GM12873 (cell line): ENCODE data around the gene VCL.

Experiments used
- TF ChIP-seq, protein P1 (sequence below): IDR thresholded peaks from 2 replicates; pipeline ENCODE4 v1.5.1; 2012; ENCODE audit warnings: low read depth, mild to moderate bottlenecking, moderate library complexity, low read length, control low read depth; ENCODE audit not compliant: insufficient read depth; ENCODE audit errors: missing control alignments

The VCL gene

DNA sequence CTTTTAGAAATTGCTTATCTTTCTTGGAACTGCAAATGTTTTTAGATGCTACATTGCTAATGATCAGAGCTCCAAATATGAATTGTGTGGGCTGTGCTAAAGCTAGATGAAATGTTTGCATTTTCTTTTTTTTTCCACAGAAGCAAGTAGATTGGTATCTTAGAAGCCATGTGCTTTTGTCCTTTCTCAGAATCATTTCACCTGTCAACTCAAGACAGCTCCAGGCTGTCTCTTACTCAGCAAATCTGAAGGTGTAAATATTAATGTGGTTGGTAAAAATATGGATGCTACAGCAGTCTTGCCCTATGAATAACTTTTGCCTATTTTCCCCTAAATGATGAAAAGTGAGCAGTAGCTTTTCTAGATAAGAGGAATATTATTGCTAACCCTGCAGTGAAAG is 111.5 kb downstream of the VCL start:
- TF ChIP-seq, protein P1, sequence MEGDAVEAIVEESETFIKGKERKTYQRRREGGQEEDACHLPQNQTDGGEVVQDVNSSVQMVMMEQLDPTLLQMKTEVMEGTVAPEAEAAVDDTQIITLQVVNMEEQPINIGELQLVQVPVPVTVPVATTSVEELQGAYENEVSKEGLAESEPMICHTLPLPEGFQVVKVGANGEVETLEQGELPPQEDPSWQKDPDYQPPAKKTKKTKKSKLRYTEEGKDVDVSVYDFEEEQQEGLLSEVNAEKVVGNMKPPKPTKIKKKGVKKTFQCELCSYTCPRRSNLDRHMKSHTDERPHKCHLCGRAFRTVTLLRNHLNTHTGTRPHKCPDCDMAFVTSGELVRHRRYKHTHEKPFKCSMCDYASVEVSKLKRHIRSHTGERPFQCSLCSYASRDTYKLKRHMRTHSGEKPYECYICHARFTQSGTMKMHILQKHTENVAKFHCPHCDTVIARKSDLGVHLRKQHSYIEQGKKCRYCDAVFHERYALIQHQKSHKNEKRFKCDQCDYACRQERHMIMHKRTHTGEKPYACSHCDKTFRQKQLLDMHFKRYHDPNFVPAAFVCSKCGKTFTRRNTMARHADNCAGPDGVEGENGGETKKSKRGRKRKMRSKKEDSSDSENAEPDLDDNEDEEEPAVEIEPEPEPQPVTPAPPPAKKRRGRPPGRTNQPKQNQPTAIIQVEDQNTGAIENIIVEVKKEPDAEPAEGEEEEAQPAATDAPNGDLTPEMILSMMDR: no peak

DNA sequence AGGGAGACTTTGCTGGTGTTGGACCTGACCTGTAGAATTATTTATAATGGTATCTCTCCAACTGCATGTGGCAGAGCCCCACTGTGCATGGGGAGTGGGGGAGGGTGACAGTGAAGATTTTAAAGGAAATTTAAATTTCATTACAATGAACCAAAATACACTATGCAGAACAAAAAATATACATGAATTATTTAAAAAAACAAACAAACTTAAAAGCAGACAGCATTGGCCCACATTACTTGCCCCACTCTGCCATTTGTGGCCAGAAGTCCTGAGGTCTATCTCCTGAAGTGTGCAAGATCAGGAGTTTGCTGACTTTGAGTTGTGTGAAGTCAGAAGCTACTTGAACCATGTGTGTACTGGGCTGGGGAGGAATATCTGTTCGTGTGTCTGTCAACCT is 112.2 kb downstream of the VCL start:
- TF ChIP-seq, protein P1: no peak

DNA sequence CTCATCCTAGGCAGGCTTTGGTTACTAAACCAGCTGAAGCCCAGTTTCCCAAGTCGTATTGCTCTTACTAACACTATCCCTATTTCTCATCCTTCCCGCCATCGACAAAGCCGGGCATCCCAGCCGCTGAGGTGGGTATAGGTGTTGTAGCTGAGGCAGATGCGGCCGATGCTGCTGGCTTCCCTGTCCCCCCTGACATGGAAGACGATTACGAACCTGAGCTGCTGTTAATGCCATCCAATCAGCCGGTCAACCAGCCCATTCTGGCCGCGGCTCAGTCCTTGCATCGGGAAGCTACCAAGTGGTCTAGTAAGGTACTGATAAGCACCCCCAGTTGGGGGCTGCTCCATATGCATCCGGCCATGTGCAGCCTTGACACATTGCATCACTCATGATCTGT is 113.9 kb downstream of the VCL start:
- TF ChIP-seq, protein P1: no peak

DNA sequence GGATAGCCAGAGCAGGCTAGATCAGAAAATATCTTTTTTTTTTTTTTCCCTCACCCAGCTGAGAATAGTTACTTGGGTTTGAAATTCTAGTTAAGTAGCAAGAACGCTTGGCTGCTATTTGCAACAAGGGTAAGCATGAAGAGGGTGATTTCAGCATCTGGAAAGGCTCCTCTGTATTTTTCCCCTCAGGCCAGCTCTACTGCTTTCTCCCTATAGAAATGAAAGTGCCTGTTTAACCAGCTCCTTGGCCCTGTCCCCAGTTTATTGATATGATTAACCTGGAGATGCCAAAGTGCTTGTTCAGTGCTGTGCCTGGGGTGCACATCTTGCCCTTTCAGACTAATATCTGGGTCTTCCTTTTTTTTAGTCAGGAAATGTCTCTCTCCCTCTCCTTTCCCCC is 115.6 kb downstream of the VCL start:
- TF ChIP-seq, protein P1: no peak

- TF ChIP-seq, protein P1: no peak
These were observed 116.1 kb downstream of the VCL start for GRCh38 chr10:74114041-74114448.

DNA sequence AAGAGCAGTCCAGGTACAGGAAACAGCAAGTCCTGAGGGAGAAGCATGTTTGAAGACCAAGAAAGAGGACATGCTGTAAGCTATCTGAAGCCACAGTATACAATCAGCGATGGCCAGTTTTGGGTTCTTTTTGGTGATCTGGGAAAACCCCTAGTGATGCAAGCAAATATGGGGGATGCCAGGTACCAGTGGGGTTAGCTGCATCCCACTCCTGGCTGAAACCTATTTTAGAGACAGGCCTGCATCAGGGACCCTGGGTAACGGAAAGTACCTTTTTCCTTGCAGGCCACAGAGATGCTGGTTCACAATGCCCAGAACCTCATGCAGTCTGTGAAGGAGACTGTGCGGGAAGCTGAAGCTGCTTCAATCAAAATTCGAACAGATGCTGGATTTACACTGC is 119.8 kb downstream of the VCL start:
- TF ChIP-seq, protein P1: no peak

DNA sequence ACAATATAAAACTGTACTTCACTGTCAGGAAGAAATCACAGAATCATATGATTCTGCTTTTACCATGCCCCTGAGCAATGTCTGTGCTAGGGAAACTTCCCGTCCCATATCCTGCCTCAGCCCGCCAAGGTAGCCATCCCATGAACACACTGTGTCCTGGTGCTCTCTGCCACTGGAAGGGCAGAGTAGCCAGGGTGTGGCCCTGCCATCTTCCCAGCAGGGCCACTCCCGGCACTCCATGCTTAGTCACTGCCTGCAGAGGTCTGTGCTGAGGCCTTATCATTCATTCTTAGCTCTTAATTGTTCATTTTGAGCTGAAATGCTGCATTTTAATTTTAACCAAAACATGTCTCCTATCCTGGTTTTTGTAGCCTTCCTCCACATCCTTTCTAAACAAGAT is 120.9 kb downstream of the VCL start:
- TF ChIP-seq, protein P1: no peak

DNA sequence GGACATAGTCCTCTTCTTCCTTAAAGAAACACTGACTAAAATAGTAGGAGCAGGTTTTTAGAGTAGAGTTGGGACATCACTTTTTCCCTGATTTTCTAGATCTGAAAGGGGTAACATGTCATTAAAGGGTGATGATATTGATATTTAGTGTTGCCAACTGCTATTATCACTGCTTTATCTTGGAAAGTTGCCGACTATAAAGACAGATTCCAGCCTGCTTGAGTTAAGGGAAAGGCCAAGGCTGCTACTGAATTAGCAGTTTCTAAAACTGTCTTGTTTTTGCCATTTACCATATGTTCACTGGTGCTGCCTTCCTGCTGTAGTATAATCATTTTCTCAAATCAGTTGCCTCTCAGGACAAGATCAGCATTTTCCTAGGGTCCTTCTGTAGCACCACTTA is 123.0 kb downstream of the VCL start:
- TF ChIP-seq, protein P1: no peak
